Measurements from ENCODE around the gene CDK14.

The CDK14 gene

DNA sequence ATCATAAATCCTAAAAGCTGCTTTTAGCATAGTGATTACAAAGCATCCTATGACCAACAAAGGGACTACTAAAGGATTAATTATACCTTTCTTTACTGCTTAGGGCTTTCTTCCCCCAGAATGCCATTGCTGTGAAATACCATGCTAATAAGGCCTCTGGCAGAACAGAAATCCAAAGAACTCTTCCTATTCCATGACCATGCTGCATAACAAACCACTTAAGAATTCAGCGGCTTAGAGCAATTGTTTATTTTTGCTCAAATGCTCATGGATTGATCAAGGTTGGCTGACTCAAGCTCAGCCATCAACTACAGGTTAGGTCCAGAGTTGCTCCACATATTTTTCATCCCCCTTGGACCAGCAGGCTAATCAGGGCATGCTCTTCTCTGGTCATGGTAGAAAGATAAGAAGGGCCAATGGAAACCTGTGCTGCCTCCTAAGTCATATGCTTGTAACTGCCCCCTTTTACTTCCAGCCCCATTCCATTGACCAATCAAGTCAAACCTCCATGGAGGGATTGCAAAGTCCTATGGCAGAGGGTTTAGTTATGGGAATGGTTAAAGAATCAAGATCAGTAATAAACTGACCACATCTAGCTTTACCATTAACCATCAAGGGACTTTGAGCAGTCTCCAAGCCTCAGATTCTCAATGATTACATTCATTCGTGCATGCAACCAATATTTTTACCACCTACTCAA is 423.7 kb downstream of the CDK14 start:
- Histone ChIP-seq H3K4me3 (ENCODE audit: low read length) (no peak overlapping the region), H3K27ac (ENCODE audit: low read length) (no peak overlapping the region), H4K20me1 (ENCODE audit: insufficient read depth, low read length) (no peaks in the 10 kb centered on the region), H3K36me3 (replicated peaks; ENCODE audit: low read depth, low read length) (no peaks in the 10 kb centered on the region), H3K9me3 (ENCODE audit: insufficient read depth, low read length) (no peaks in the 10 kb centered on the region), H3K79me2 (ENCODE audit: low read length) (no peaks in the 10 kb centered on the region), H3K4me1 (ENCODE audit: low read length) (no peaks in the 10 kb centered on the region), H2AFZ (ENCODE audit: low read depth, low read length) (no peak overlapping the region), H3K27me3 (ENCODE audit: low read depth, low read length) (no peaks in the 10 kb centered on the region), H3K9ac (ENCODE audit: low read length) (no peak overlapping the region), H3K4me2 (ENCODE audit: low read length) (no peak overlapping the region)
- no peak for TF ChIP-seq EZH2phosphoT487 (IDR thresholded peaks at IDR 0.05; ENCODE audit: low read depth)
- TF ChIP-seq, protein P1, sequence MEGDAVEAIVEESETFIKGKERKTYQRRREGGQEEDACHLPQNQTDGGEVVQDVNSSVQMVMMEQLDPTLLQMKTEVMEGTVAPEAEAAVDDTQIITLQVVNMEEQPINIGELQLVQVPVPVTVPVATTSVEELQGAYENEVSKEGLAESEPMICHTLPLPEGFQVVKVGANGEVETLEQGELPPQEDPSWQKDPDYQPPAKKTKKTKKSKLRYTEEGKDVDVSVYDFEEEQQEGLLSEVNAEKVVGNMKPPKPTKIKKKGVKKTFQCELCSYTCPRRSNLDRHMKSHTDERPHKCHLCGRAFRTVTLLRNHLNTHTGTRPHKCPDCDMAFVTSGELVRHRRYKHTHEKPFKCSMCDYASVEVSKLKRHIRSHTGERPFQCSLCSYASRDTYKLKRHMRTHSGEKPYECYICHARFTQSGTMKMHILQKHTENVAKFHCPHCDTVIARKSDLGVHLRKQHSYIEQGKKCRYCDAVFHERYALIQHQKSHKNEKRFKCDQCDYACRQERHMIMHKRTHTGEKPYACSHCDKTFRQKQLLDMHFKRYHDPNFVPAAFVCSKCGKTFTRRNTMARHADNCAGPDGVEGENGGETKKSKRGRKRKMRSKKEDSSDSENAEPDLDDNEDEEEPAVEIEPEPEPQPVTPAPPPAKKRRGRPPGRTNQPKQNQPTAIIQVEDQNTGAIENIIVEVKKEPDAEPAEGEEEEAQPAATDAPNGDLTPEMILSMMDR (IDR thresholded peaks at IDR 0.05; ENCODE audit: low read depth, low read length): no peak

DNA sequence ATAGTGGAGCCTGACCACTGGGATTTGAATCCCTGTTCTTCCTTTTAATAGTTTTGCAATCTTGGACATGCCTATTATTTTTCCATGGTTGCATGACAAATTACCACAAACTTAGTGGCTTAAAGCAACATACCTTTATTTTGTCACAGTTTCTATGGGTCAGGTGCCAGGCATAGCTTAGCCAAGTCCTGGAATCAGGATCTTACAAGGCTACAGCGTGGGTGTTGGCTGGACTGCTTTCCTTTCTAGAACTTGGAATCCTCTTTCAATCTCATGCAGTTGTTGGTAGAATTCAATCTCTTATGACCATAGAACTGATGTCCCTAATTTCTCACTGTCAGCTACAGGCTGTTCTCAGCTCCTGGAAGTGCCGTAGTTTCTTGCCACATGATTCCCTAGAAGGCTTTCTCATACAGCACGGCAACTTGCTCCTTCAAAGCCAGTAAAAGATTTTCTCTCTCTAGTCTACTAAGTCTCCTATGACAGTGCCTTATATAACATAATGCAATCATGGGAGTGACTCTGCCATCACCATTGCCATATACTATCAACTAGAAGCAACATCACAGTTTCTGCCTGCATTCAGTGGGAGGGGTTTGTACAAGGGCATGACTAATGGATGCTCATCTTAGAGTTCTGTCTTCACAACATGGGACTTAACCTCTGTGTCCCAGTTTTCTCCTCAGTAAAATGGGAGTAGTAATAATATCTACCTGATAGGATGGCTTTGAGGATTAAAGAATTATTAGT is 424.7 kb downstream of the CDK14 start:
- TF ChIP-seq, protein P1 (IDR thresholded peaks at IDR 0.05; ENCODE audit: low read depth, low read length): no peak
- TF ChIP-seq EZH2phosphoT487 (IDR thresholded peaks at IDR 0.05; ENCODE audit: low read depth): no peak
- no peaks in the 10 kb centered on the region for H3K9me3 ChIP-seq (ENCODE audit: insufficient read depth, low read length)
- H2AFZ ChIP-seq (ENCODE audit: low read depth, low read length): no peak overlapping the region
- no peaks in the 10 kb centered on the region for H3K27me3 ChIP-seq (ENCODE audit: low read depth, low read length)
- no peak overlapping the region for H3K4me2 ChIP-seq (ENCODE audit: low read length)
- H3K27ac ChIP-seq (ENCODE audit: low read length): no peak overlapping the region
- no peak overlapping the region for H3K9ac ChIP-seq (ENCODE audit: low read length)
- H3K4me3 ChIP-seq (ENCODE audit: low read length): no peak overlapping the region
- no peaks in the 10 kb centered on the region for H3K36me3 ChIP-seq (replicated peaks; ENCODE audit: low read depth, low read length)
- H3K4me1 ChIP-seq (ENCODE audit: low read length): no peaks in the 10 kb centered on the region
- no peaks in the 10 kb centered on the region for H3K79me2 ChIP-seq (ENCODE audit: low read length)
- no peaks in the 10 kb centered on the region for H4K20me1 ChIP-seq (ENCODE audit: insufficient read depth, low read length)

DNA sequence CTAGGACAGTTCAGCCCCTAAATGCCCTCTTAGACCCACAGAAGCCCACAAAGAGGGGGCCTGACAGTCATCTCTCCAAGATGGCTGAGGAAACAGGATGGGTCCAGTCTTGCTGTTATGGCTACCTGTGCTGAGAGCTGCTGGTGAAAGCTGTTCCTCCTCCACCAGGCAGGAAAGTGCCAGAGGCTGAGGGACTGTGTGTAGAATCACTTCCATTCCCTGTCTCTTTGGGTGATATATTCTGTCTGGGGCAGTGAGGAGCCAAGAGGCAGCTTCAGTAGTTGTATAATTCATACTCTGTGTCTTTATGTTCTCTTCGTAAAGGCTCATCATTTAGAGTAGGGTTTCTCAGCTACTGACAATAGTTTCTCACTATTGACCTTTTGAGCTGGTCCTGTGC is 425.8 kb downstream of the CDK14 start:
- Histone ChIP-seq H2AFZ (ENCODE audit: low read depth, low read length) (no peak overlapping the region), H3K4me1 (ENCODE audit: low read length) (no peaks in the 10 kb centered on the region), H3K9me3 (ENCODE audit: insufficient read depth, low read length) (no peaks in the 10 kb centered on the region), H3K79me2 (ENCODE audit: low read length) (no peaks in the 10 kb centered on the region), H4K20me1 (ENCODE audit: insufficient read depth, low read length) (no peaks in the 10 kb centered on the region), H3K9ac (ENCODE audit: low read length) (no peak overlapping the region), H3K27me3 (ENCODE audit: low read depth, low read length) (no peaks in the 10 kb centered on the region), H3K4me2 (ENCODE audit: low read length) (no peak overlapping the region), H3K36me3 (replicated peaks; ENCODE audit: low read depth, low read length) (no peaks in the 10 kb centered on the region), H3K27ac (ENCODE audit: low read length) (no peak overlapping the region), H3K4me3 (ENCODE audit: low read length) (no peak overlapping the region)
- TF ChIP-seq EZH2phosphoT487 (IDR thresholded peaks at IDR 0.05; ENCODE audit: low read depth): no peak
- TF ChIP-seq, protein P1 (IDR thresholded peaks at IDR 0.05; ENCODE audit: low read depth, low read length): no peak

DNA sequence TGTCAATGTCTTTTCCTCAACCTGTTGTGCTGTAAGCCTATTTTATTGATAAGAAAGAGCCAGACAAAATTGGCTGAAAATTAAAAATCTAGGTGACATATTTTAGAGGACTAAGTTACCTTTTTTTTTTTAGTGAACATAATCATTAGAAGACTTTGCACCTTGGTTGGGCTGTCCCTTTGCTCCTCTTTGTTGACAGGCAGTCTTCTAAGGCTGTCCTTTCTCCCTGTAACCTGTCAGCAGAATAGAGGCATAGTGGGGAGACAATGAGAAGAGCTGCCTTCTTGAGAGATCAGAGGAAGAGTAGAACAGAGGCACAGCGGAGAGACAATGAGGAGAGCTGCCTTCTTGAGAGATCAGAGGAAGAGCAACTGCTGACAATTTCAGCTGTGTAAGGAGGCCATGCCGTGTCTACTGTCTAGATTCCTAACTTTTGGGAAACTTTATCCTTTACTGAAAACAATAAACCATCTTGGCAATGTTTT is 429.8 kb downstream of the CDK14 start:
- no peaks in the 10 kb centered on the region for H3K4me1 ChIP-seq (ENCODE audit: low read length)
- H3K27me3 ChIP-seq (ENCODE audit: low read depth, low read length): no peaks in the 10 kb centered on the region
- H3K4me3 ChIP-seq (ENCODE audit: low read length): no peak overlapping the region
- no peaks in the 10 kb centered on the region for H3K79me2 ChIP-seq (ENCODE audit: low read length)
- H4K20me1 ChIP-seq (ENCODE audit: insufficient read depth, low read length): no peaks in the 10 kb centered on the region
- no peak overlapping the region for H3K4me2 ChIP-seq (ENCODE audit: low read length)
- no peak overlapping the region for H3K27ac ChIP-seq (ENCODE audit: low read length)
- H2AFZ ChIP-seq (ENCODE audit: low read depth, low read length): no peak overlapping the region
- no peak for TF ChIP-seq EZH2phosphoT487 (IDR thresholded peaks at IDR 0.05; ENCODE audit: low read depth)
- TF ChIP-seq, protein P1 (IDR thresholded peaks at IDR 0.05; ENCODE audit: low read depth, low read length): no peak
- no peak overlapping the region for H3K9ac ChIP-seq (ENCODE audit: low read length)
- H3K9me3 ChIP-seq (ENCODE audit: insufficient read depth, low read length): no peaks in the 10 kb centered on the region
- no peaks in the 10 kb centered on the region for H3K36me3 ChIP-seq (replicated peaks; ENCODE audit: low read depth, low read length)

Data from OCI-LY3 (cell line).